Hepatic stellate cell (primary cell): ENCODE data around the gene AMIGO2.
A peak's percentile ranks its signal among the peaks of the same experiment; 100 is the strongest.

ENCODE experiments used
- DNase-seq: peaks from one replicate; pipeline ENCODE4 v3.0.0; 2011; ENCODE audit warnings: low spot score

AMIGO2 gene

DNA sequence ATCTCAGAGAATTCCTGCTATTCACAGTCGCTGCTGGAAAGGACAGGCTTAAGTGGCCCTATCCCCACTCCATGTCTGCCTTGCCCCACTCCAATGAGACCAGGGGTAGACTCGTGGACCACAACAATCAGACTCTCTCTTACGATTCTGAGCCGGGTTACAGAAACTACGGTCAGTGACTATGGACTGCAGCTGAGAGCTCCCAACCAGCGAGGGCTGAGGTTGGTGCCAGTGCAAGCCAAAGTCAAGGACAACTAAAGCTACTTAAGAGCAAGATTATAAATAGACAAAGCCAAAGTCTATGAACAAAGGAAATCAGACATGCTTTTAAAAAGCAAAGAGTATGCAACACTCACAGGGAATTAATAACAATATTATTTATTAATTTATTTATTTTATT lies 18.3 kb upstream of the AMIGO2 start:
- DNase-seq = no peak

DNA sequence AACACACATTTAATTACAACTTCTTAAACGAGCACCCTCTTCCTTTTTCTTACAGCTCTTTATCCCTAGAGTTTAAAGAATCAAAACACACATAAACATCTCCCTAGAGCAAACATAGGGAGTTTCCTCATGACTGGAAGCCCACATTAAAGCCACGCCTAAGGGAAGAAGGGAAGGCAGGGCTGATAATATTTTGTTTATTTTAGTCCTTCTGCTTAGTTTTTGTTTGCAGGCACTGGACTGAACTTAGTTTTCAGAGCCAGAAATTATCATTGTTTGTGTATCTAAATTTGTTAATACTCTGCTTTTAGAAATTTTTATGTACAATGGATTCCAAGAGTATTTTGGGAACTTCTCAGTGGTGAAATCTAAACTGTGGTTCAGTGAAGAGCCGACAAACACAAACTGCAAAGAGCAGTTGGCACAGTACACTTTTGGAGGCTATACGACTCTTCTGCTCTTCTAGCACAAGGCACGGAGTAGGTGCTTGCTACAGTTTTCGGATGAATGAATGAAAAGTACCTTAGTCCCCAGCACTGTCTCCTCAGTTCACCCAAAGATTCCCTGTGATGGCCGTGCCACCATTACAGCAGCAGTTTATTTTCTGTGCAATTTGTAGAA lies 17.6 kb upstream of the AMIGO2 start:
- no peak for DNase-seq

DNA sequence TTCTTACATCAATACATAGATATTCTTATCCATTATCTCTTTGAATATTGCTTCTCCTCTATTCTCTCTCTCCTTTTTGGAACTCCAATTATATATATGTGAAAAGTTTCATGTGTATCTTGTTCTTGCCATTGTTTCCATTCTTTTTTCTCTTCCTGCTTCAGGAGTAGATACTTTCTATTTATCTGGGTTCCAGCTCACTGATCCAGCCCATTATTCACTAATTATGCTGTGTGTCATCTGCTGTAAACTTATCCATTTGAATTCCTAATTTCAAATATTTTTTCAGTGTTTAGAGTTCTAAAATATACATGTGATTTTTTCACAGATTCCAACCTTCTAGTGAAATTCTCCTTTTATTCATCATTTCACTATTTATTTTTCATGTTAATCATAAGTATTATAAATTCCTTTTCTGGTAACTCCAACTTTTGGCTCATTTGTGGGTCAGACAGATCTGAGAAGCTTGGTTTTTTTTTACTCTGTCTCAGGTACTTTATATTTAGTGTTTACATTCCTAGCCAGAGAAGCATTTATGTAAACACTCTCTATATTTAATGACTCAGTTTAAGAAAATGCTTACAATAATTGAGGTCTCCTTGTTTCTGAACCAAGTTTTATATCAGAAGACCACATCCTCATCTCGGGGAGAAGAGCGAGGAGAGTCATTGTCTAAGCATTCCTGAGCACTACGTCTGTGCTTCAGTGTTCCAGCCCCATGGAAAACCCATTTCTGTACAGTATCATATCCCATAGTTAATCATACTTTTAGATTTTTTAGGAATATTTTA lies 15.9 kb upstream of the AMIGO2 start:
- no peak for DNase-seq

DNA sequence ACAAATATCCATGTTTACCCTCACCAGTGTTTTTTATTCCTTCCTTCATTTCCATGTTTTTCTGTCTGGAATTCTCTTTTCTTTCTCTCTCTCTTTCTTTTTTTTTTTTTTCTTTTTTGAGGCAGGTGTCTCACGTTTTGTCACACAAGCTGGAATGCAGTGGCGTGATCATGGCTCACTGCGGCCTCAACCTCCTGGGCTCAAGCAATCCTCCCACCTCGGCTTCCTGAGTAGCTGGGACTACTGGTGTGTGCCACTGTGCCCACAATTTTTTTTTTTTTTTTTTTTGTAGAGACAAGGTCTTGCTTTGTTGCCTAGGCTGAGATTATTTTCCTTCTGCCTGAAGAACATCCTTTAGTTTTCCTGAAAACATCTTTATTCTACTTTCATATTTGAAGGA lies 15.0 kb upstream of the AMIGO2 start:
- no peak for DNase-seq

DNA sequence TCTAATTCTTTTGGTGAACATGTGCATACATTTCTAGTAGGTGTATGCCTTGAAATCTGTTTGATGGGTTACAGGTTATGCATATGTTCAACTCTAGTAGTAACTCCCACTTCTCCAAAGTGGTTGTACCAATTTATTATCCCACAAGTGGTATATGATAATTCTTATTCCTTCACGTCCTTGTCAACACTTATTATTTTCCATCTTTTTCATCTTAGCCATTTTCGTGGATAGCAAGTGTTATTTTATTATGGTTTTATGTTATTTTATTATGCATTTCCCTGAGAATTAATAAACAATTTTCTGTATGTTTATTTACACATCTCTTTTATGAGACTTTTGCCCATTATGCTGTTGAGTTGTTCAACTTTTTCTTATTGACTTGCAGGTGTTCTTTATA lies 11.2 kb upstream of the AMIGO2 start:
- DNase-seq = no peak

DNA sequence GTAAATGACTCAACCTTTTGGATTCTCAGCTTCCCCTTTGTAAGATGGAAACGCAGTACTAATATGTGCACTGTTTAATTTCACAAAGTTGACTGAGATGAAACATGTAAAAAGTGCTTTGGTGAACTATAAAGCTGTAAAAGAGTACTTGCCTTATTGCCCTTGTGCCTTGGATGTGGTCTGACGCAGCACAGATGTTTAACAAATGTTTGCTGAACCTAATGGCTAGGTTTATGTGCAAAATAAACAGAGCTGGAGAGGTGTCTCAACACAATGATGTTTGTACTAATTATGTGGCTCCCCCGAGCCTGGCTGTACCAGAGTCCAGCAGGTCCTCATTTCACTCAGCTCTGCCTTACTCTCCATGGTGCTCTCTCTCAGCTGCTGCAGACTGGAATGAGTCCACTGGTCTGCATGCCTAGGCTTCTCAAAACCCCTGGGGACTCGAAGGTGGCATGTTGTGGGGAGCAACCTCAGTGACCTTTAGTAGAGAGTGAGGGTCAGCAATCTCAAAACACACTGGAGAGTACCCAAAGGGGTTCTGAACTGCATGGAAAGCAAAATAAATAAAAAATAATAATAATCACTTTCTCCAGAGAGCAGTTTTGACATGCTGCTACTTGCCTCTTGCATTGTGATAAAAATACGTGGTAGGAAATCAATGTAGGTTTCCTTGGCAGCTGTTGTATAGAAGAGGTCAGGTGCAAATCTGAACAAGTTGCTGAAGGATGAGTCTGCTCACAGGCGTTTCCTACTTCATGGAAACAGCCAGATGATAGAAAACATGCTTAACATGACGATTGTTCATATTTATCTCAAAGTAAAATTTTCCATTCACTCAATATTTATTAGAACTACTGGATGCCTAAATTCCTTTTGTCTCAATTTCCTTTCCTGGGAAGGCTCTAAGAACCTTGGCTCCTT lies 8.5 kb upstream of the AMIGO2 start:
- no peak for DNase-seq

DNA sequence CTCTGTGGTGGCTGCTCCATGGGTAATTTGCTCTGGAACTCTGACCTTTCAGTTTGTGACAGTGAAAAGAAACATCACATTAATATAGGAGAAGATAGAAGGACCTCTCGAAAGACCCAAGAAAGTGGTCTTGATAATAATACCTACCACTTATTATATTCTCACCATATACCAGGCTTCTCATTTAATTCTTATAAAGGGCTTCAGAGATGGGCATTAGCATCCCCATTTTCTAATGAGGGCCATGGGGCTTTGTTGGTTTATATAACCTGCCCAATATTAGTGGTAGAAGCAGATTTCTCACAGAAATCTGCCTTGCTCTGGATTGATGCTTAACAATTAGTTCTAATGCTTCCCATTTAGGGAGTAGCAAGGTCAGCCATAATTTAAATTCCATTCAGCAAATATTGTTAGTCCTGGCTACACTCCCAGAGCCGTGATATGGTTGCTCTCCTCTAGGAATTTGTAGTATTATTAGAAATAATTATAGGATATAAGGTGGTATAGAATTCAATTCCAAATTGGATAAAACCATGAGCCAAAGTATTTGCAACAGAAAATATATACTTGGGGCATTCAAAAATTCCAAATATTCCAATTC lies 7.4 kb upstream of the AMIGO2 start:
- no peak for DNase-seq

DNA sequence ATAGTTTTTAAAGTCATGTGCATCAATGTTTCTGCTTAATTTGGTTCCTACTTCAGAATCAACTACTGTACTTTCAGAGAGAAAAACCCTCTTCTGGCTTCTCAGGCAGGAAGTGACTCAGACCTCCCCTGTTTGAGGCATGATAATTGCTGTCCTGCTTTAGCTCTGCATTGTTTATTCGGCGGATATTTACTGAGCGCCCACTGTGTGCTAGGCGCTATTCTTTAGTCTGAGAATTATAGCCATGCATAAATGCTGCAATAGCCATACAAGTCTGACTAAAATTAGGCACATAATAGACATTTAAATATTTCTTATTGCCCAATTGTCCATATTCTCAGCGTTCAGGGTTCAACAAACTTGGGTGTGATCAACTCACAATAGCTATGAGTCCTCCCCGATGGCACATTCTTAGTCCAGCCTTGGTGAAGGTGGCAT lies 6.1 kb upstream of the AMIGO2 start:
- peak; percentile 25 for DNase-seq

DNA sequence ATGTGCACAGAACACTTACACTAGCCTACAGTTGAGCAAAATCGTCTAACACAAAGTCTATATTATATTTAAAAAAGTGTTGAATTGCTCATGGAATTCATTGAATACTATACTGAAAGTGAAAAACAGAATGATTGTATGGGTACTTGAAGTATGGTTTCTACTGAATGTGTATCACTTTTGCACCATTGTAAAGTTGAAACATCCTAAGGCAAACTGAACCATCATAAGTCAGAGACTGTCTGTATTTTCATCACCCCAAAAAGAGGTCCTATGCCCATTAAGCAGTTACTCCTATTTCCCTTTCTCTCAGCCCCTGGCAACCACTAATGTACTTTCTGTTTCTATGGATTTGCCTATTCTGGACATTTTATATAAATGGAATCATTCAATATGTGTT lies 4.4 kb upstream of the AMIGO2 start:
- DNase-seq = no peak

DNA sequence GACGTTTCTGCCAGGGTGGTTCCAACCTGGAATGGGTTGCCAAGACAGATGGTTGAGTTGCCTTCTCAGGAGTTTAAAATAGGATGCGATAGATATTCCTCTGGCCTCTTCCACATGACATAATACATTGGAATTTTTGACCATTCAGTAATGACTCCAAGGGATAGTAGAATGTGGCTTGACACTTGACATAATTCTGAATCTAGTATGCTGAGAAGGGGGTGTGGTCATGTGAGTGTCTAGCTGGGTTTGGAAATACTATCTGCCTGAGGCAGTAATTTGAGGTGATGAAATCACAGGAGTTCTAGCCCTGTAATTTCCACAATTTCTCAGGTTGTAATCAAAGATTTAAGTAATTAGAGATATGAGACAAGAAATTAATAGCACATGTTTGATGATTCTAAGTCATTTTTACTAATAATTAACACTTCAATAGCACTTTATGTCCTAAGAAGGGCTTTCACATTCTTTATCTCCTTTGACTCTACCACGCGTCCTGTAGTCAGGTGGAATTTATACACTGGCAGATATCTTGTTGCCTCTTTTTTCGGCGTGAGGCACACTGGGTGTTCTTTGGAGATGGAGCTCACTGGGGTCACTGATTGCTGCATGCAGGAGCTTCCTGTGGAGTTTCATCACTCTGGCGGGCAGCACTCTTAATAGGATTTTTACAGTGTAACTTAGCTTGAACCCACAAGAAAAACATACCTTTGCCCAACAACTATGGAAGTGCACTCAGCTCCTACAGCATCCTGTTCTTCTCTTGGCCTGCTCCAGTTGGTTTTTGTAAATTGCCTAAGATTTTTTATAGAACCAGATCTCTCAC lies 3.2 kb upstream of the AMIGO2 start:
- DNase-seq = peak; percentile 70

DNA sequence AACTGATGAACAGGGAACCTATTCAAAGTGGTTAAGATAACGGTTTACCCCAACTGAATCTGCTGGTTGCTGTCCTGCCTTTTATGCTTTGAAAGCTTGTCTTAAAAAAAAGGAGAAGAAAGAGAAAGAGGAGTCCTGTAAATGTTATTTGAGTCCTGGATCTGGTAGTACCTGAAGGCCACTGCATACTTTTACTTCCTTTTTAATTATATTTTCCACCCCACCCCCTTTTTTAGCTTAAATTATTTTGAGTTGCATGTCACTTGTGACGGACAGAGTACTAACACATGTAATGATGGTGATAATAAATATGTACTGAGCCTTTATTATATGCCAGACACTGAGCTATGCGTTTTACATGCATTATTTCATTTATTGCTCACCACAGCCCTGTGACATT lies 2.5 kb upstream of the AMIGO2 start:
- DNase-seq = no peak

DNA sequence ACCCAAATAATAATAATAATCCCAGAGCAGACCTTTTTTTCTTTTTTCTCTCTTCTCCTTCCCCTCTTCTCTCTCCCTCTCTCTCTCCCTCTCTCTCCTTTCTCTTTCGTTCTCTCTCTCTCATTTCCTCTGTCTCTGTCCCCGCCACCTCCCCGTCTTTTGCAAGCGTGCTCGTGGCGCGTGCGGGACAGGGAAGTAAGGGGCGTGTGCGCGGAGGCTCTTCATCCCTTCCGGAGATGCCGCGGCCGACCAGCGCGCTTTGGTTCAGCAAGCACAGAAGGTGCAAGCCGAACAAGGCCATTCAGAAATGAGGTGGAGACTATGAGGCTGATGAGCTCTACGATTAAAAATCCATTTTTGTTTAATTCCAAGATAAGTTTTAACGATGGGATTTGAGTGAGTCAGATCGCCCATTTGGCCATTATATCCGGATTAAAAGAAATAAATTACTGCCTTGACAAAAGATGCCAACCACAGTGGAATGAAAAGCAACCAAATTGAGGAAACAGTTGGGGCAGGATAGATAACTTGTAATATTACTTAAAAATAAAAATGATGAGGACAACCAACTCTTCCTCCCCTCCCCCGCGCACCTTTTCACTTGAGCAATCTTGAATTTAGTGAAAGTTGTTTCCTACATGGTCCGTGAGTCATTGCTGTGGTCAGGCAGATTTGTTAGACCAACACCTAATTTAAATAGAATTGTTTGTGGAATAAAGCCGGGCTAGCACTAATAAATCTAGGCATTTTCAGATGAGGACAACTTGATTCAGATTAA lies 1.2 kb upstream of the AMIGO2 start:
- no peak for DNase-seq

DNA sequence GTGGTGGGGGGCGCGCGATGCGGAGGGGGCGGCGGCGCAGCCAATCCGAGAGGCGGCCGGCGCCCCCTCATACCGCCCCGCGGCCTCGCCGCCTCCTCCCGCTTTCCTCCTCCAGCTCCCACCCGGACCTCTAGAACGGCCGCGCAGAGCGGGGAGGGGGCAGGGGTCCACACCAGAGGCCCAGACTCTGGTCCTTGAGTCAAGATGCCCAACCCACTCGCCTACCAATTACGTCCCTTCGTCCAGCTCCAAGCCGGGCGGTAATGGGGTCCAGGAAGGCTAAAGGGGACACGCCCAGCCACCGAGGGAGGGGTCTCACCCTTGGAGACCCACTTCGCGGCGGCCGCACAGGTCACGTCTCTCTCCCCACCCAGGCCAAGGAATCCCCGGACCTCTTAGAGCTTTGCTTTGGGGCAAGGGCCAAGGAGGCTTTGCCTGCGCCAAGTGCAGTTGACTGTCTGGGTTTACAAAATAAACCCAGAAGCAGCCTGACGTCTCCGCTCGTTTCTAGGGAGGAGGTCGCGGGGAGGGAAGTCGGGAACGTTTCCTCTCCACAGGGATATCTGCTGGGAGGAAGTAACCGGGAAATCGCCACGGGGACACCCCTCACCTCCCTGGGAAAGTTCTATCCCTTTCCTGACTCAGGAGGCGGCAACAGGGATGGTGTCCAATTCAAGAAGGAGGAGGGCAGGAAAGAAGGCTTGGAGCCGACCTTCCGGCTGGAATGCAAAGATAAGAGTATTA lies 394 bp upstream of the AMIGO2 start:
- DNase-seq = peak; percentile 51

DNA sequence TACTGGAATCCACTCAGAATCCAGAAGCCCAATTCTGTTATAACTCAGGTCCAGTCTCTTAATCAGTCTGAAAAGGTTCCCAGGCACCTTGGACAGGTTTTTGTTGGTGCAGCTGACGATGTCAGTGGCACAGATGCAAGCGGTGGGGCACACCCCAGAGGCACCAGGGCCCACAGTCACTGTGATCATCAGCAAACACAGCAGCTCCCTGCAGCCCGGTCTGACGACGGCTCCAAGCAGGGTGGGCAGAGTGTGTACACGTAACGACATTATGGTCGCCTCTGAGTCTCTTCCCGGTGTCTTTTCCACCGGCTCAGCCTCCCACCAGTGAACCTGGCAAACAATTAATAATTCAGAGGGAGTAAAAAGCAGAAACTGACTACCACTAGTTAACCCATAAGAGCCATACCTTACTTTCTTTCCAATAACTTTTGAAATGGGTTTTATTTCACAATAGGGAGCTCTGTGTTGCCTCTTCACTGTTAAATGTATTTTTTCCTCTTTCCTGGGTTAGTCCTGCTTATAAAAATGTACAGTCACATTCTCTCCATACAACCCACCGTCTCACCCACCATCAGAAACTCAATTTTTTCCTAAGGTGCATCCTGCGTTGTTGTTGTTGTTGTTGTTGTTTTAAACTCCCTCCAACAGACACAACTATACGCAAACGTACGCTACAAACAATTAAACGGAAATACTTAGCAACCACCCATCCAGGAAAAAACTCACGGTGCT lies 859 bp downstream of the AMIGO2 start:
- DNase-seq = peak; percentile 55

DNA sequence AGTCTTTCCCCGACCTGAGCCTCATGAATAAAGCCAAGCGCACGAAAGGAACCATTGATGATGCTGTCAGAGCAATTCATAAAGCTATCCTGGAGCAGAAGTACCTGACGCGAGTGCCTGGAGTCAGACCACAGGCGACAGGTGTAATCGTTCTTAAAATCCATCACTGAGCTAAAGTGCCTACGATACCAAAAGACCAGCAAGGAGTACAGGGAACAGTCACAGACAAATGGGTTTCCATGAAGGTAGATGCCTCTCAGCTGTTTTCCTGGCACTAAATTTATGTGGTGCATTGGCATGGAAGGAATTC lies 1.7 kb downstream of the AMIGO2 start:
- DNase-seq = no peak

DNA sequence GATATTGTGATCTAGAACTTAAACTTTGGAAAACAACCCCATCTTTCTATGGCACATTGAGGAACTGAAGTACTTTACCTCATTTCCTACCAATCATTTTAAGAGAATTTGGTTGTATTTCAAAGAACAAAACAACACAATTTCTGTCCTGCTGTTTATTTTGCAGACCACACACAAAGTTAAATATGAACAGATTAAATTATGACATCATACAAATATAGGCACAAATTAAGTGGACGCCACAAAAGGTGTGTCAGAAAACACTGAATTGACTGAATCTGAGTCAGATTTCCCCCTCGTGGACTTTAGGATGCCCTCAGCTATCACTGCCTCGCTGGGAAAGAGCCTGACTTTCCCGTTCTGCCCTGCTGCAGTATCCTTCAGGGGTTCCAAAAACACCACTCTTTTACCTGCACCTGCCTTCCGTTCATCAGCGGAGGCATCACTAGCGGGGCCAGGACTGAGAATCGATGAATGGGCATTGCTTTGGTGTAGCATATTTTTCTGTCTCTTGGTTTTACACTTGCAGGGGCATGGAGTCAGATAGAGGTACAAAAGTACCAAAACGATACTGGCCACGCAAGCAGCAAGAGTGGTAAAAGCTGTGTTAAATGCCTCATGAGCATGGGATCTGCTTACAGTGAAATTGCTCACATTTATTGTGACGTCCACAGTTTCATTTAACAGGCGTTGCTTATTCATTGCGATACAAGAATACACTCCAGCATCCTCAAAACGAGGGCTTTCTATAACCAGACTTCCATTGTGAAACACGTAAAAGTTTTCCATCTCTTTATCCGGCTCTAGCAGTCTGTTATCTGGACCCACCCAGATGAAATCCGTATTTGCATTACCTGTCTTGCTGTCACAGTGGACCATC lies 2.3 kb downstream of the AMIGO2 start:
- DNase-seq = no peak

DNA sequence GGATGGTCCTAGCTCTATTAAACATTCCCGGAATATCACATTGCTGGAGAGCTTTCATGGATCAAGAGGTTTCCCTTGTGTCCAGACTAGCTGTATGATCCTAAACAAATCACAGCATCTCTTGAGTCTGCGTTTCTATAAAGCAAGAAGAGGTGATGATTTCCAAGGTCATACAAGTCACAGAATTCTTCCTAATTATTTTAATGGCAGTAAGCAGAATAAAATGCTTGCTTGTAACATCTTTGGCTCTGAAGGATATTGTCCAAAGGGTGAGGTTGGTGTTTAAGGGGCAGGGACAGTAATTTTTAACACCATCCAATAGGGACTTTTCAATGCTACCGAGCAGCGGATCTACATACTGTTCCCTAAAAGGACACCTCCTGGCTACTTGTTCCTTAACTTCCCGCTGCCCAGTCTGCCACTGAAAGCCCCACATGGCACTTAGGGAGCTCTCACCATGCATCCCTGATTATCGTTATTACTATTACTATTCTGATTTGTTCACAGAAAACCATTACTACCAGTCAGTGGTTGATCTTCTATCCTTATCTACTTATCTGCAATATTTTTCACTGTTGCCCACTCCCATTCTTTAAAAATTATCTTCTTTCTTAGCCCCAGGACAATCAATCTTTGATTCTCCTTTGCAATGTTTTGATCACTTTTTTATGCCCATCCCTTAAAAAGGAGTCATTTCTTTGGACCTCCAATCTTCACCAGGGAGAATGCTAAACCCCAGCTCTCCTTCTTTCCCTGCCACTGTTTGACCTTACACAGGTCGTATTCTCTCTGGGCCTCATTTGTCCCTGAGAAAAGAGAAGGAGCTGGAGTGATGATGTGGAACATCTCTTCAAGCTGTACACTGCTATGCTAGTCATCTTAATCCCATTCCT lies 4.3 kb downstream of the AMIGO2 start:
- DNase-seq = no peak
